GM12878 (cell line): ENCODE measurements around the gene WBP1L.

Source experiments
- PML ChIP-seq: IDR thresholded peaks from 2 replicates; pipeline ENCODE4 v1.6.1; 2012; ENCODE audit warnings: low read length, inconsistent platforms
- POLR2A ChIP-seq: IDR thresholded peaks from 2 replicates; pipeline ENCODE4 v1.6.1; 2011; ENCODE audit warnings: low read depth, mild to moderate bottlenecking, low read length
- POLR2AphosphoS2 ChIP-seq: IDR thresholded peaks from 2 replicates; pipeline ENCODE4 v1.6.1; 2011; ENCODE audit warnings: low read depth, mild to moderate bottlenecking, low read length, improper control_type of control experiment, moderate library complexity
- RAD21 ChIP-seq: IDR thresholded peaks from 2 replicates; pipeline ENCODE4 v1.6.1; 2011; ENCODE audit warnings: mild to moderate bottlenecking, low read depth, low read length, moderate library complexity; ENCODE audit not compliant: insufficient read depth
- RFX5 ChIP-seq: IDR thresholded peaks from 2 replicates; pipeline ENCODE4 v1.6.1; 2011; ENCODE audit warnings: low read depth, low read length, improper control_type of control experiment
- SMAD1 ChIP-seq: fragments of 450-650 bp; IDR thresholded peaks from 2 replicates; pipeline ENCODE4 v1.6.1; 2018; ENCODE audit warnings: mild to moderate bottlenecking, low read depth; ENCODE audit not compliant: partially characterized antibody
- SMC3 ChIP-seq: IDR thresholded peaks from 2 replicates; pipeline ENCODE4 v1.6.1; 2011; ENCODE audit warnings: low read length, improper control_type of control experiment, borderline replicate concordance
- TF ChIP-seq, protein P1 (sequence below), 3 experiments: IDR thresholded peaks in 2 of 3; conservative IDR thresholded peaks in 1 of 3; 2 replicates each; pipeline ENCODE4 v1.5.1; 2011; ENCODE audit warnings: low read depth in 3 of 3, low read length in 3 of 3, mild to moderate bottlenecking in 3 of 3, control low read depth in 2 of 3, moderate library complexity in 2 of 3, inconsistent platforms in 1 of 3, mixed read lengths in 1 of 3; ENCODE audit not compliant: control insufficient read depth in 2 of 3, insufficient read depth in 1 of 3; ENCODE audit errors: extremely low read depth in 1 of 3
- TF ChIP-seq, protein P2 (sequence below): fragments of 450-650 bp; formaldehyde crosslinking; IDR thresholded peaks from 2 replicates; pipeline ENCODE4 v1.4.0; 2022; ENCODE audit warnings: mild to moderate bottlenecking, moderate library complexity

DNA sequence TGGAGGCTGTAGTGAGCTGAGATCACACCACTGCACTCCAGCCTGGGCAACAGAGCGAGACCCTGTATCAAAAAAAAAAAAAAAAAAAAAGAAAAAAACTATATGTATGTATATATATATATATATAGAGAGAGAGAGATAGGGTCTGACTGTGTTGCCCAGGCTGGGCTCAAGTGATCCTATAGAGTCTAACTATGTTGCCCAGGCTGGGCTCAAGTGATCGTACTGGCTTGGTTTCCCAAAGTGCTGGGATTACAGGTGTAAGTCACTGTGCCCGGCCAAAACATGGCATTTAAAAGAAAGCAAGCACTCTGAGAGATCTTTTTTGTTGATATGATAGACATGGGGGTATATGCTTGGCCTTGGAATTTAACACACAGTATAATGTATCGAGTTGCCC lies 73.4 kb downstream of the WBP1L start:
- TF ChIP-seq SMC3 (no peak), RFX5 (no peak), PML (no peak), POLR2AphosphoS2 (no peak), RAD21 (no peak), SMAD1 (no peak), POLR2A (no peak)
- TF ChIP-seq, protein P1, sequence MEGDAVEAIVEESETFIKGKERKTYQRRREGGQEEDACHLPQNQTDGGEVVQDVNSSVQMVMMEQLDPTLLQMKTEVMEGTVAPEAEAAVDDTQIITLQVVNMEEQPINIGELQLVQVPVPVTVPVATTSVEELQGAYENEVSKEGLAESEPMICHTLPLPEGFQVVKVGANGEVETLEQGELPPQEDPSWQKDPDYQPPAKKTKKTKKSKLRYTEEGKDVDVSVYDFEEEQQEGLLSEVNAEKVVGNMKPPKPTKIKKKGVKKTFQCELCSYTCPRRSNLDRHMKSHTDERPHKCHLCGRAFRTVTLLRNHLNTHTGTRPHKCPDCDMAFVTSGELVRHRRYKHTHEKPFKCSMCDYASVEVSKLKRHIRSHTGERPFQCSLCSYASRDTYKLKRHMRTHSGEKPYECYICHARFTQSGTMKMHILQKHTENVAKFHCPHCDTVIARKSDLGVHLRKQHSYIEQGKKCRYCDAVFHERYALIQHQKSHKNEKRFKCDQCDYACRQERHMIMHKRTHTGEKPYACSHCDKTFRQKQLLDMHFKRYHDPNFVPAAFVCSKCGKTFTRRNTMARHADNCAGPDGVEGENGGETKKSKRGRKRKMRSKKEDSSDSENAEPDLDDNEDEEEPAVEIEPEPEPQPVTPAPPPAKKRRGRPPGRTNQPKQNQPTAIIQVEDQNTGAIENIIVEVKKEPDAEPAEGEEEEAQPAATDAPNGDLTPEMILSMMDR (IDR thresholded peaks at IDR 0.05 in 2 of 3, conservative IDR thresholded peaks at IDR 0.05 in 1 of 3; ENCODE audit: control insufficient read depth in 2 of 3, extremely low read depth in 1 of 3, insufficient read depth in 1 of 3, low read depth in 3 of 3, low read length in 3 of 3): no peak
- TF ChIP-seq, protein P2, sequence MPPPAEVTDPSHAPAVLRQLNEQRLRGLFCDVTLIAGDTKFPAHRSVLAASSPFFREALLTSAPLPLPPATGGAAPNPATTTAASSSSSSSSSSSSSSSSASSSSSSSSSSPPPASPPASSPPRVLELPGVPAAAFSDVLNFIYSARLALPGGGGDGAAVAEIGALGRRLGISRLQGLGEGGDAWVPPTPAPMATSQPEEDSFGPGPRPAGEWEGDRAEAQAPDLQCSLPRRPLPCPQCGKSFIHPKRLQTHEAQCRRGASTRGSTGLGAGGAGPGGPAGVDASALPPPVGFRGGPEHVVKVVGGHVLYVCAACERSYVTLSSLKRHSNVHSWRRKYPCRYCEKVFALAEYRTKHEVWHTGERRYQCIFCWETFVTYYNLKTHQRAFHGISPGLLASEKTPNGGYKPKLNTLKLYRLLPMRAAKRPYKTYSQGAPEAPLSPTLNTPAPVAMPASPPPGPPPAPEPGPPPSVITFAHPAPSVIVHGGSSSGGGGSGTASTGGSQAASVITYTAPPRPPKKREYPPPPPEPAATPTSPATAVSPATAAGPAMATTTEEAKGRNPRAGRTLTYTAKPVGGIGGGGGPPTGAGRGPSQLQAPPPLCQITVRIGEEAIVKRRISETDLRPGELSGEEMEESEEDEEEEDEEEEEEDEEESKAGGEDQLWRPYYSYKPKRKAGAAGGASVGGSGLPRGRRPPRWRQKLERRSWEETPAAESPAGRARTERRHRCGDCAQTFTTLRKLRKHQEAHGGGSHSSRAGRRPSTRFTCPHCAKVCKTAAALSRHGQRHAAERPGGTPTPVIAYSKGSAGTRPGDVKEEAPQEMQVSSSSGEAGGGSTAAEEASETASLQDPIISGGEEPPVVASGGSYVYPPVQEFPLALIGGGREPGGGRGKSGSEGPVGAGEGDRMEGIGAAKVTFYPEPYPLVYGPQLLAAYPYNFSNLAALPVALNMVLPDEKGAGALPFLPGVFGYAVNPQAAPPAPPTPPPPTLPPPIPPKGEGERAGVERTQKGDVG (CRISPR knock-in tag): no peak
